ENCODE data around the gene MX2. TPM values are rescaled to one million over a fixed set of nuclear protein-coding genes. Genes with fewer than 3 reads are reported as not detected.
A peak's percentile ranks its signal among the peaks of the same experiment; 100 is the strongest.

MX2 gene
- total RNA-seq, 2 experiments from 2014 or later = 65.1 to 158 TPM

DNA sequence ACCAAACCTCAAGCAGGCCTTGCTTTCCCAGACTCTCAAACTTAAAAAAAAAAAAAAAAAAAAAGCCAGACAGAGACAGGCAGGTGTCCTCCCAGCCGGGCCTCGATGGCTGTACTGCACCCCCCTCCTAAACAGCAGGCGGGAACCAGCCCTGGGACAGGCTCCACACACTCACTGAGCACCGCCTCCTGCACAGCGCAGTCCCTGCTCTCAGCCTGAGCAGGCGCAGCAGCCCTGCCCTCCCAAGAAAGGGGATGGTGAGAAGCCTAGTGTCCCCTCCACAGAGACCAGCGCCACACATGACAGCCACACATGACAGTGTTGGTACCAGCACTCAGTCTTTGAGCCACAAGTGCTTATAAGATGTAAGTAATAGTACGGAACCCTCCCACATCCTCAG lies 11.9 kb downstream of the MX2 start:
- Mint-ChIP-seq H3K27ac (no peak overlapping the region), H3K4me3 (no peak overlapping the region), H3K27me3 (no peaks in the 10 kb centered on the region), H3K4me1 (peaks cover 50% of the 10 kb centered on the region), H3K9me3 (ENCODE audit: low read depth) (no peaks in the 10 kb centered on the region), H3K36me3 (peaks cover 37% of the 10 kb centered on the region)
- no peak for ATAC-seq
- no peak for DNase-seq
- CTCF ChIA-PET = no interaction called here

DNA sequence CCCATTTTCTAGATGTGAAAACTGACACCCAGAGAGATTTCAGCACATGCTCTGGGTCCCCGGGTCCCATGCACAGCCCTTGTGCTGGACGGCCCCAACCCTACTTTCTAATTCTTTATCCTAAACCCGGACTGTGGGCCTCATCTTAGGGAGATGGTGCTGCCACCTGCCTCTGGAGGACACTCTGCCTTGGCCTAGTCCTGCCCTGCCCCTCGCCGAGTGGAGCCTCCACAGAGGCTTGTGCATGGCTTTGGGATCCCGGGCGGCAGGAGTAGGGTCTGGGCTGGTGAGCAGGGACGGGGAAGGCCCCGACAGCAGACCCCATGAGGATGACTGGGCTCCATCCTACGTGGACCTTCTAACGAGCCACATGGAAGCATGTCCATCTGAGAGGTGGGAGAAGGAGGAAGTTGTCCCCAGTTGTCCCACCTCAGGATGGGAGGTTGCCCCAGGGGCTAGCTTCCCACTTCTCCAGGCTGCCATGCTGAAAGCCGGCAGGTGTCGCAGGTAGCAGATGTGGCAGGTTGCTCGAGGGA lies 12.4 kb downstream of the MX2 start:
- Mint-ChIP-seq H3K27me3 (no peaks in the 10 kb centered on the region), H3K9me3 (ENCODE audit: low read depth) (no peaks in the 10 kb centered on the region), H3K36me3 (peaks cover 39% of the 10 kb centered on the region), H3K27ac (no peak overlapping the region), H3K4me1 (peaks cover 45% of the 10 kb centered on the region), H3K4me3 (no peak overlapping the region)
- CTCF ChIA-PET = no interaction called here
- DNase-seq = no peak
- no peak for ATAC-seq

DNA sequence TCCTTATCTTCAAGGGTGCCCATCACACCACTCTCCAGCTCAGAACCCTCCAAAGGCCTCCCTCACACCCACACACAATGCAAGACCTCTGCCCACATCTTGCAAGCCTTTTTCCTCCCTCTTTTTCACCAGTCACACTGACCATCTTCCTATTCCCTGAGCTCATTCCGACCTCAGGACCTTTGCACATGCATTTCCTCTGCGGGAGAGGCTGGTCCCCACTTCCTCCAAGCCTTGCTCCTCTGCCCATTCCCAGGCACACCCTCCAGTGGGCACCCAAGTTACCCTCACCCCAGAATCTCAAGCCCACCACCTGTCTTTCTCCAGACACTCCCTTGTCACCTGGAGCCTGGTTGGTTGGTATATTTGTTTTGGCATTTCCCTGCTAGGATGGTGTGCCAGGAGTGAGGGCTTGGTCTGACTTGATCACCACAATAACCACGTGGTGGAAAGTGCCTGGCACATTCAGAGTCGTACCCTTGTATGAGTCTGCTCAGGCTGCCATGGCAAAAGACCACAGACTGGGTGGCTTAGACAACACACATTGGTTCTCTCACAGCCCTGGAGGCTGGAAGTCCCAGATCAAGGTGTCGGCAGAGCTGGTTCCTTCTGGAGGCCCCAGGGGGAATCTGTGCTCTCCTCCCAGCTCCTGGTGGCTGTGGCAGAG lies 13.2 kb downstream of the MX2 start:
- Mint-ChIP-seq H3K27ac (peak overlapping the region; percentile 40), H3K4me1 (peaks cover 41% of the 10 kb centered on the region), H3K27me3 (no peaks in the 10 kb centered on the region), H3K4me3 (no peak overlapping the region), H3K36me3 (peaks cover 44% of the 10 kb centered on the region), H3K9me3 (ENCODE audit: low read depth) (no peaks in the 10 kb centered on the region)
- CTCF ChIA-PET = interaction anchor here (1.6 kb wide), 1 partner anchor 92 kb away, joined by 5 read pairs; no protein-coding TSS in a partner anchor
- peak; percentile 28 for ATAC-seq
- peak; percentile 54 for DNase-seq

DNA sequence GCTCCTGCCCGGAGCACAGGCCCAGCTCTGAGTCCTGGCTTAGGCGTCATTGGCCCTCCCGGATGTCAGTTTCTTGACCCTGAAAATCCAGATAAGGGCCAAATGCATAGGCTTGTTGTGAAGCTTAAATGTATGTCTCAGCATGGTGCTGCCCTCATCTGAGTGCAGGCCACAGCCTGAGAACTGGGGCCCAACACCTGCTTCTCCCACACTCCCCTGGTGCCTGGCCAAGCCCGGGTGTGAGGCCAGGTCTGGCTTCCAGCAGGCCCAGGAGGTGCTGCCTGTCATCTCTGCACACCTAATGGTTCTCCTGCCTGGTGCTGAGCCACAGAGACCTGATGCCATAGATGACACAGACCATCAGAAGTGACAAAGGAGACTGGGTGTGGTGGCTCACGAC lies 14.0 kb downstream of the MX2 start:
- H3K27me3 Mint-ChIP-seq = no peaks in the 10 kb centered on the region
- no peaks in the 10 kb centered on the region for H3K9me3 Mint-ChIP-seq (ENCODE audit: low read depth)
- DNase-seq (no peak), ATAC-seq (no peak)
- peaks cover 45% of the 10 kb centered on the region for H3K36me3 Mint-ChIP-seq
- no peak overlapping the region for H3K4me3 Mint-ChIP-seq
- CTCF ChIA-PET = interaction anchor here (1.6 kb wide), 1 partner anchor 93 kb away, joined by 5 read pairs; no protein-coding TSS in a partner anchor
- peaks cover 32% of the 10 kb centered on the region for H3K4me1 Mint-ChIP-seq
- H3K27ac Mint-ChIP-seq = peak overlapping the region; percentile 40

DNA sequence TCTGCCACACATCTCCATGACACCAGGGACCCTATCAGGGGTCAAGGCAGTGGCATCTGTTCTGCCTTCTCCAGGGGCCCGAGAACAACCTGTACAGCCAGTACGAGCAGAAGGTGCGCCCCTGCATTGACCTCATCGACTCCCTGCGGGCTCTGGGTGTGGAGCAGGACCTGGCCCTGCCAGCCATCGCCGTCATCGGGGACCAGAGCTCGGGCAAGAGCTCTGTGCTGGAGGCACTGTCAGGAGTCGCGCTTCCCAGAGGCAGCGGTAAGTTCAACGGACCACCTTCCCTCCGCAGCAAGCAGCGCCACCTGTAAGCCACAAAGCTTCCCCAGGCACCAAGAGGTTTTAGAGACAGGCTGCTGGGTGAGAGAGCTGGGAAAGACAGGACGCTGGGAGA lies 15.9 kb downstream of the MX2 start:
- no peak for ATAC-seq
- H3K4me3 Mint-ChIP-seq = no peak overlapping the region
- H3K27me3 Mint-ChIP-seq = no peaks in the 10 kb centered on the region
- peaks cover 56% of the 10 kb centered on the region for H3K36me3 Mint-ChIP-seq
- CTCF ChIA-PET = interaction anchor here (1.0 kb wide), 1 partner anchor 83 kb away, joined by 3 read pairs; no protein-coding TSS in a partner anchor
- H3K4me1 Mint-ChIP-seq = peaks cover 16% of the 10 kb centered on the region
- H3K27ac Mint-ChIP-seq = no peak overlapping the region
- no peak for DNase-seq
- no peaks in the 10 kb centered on the region for H3K9me3 Mint-ChIP-seq (ENCODE audit: low read depth)

DNA sequence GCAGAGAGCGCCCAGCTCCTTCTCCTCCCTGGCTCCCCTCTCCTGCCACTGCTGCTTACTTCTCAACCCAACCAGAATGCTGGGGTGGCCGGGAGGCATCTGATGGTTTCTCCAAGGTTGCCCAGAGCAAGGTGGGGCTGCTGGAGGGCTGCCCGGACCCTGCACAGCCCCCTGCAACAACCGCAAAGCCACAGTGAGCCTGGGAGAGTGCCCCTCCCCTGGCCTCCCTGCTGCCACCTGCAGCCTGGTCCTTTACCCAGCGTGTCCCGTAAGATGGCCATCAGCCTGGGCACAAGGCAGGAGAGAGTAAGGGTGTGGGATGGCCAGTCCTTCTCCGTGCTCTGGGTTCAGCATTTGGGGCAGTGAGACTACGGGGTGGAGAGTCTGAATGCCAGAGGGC lies 17.0 kb downstream of the MX2 start:
- Mint-ChIP-seq H3K36me3 (peaks cover 60% of the 10 kb centered on the region), H3K27ac (no peak overlapping the region)

DNA sequence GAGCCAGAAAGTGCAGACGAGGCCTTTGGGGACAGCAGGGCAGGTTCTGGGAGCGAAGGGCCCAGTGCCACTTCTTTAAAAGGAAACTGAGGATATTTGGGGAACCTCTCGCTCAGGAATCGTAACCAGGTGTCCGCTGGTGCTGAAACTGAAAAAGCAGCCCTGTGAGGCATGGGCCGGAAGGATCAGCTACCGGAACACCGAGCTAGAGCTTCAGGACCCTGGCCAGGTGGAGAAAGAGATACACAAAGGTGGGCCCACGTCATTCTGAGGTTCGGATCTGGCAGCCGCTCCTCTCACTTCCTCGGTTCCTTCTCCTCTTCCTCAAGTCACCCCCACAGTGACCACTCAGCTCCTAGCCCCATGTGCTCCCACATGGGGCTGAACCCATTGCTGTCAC lies 18.1 kb downstream of the MX2 start:
- Mint-ChIP-seq H3K9me3 (ENCODE audit: low read depth) (no peaks in the 10 kb centered on the region), H3K27me3 (no peaks in the 10 kb centered on the region), H3K4me3 (no peak overlapping the region), H3K36me3 (peaks cover 62% of the 10 kb centered on the region), H3K4me1 (peaks cover 6% of the 10 kb centered on the region), H3K27ac (no peak overlapping the region)
- DNase-seq = no peak
- CTCF ChIA-PET = no interaction called here
- ATAC-seq = no peak

More for the DNA sequence above, 17.0 kb downstream of the MX2 start:
- Mint-ChIP-seq H3K27me3 (no peaks in the 10 kb centered on the region), H3K4me3 (no peak overlapping the region), H3K4me1 (peaks cover 12% of the 10 kb centered on the region), H3K9me3 (ENCODE audit: low read depth) (no peaks in the 10 kb centered on the region)
- no peak for ATAC-seq
- no peak for DNase-seq
- CTCF ChIA-PET = no interaction called here

DNA sequence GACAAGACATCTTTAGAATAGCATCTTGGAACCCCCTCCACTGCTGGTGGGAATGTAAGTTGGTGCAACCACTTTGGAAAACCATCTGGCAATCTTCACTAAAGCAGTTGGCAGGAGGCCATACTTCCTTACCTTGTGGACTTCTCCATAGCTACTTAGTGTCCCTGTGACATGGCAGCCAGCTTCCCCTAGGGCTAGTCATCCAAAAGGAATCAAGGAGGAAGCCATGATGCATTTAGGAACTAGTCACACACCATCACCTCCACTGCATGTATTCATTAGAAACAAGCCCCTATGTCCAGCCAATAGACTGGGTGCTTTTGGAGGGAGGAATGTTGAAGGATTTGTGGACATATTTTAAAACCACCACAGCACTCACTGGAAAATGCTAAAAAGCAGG lies 19.9 kb downstream of the MX2 start:
- H3K9me3 Mint-ChIP-seq (ENCODE audit: low read depth) = no peaks in the 10 kb centered on the region
- CTCF ChIA-PET = no interaction called here
- no peak overlapping the region for H3K27ac Mint-ChIP-seq
- peaks cover 67% of the 10 kb centered on the region for H3K36me3 Mint-ChIP-seq
- H3K27me3 Mint-ChIP-seq = no peaks in the 10 kb centered on the region
- ATAC-seq = no peak
- no peak overlapping the region for H3K4me3 Mint-ChIP-seq
- DNase-seq = no peak
- H3K4me1 Mint-ChIP-seq = no peaks in the 10 kb centered on the region

DNA sequence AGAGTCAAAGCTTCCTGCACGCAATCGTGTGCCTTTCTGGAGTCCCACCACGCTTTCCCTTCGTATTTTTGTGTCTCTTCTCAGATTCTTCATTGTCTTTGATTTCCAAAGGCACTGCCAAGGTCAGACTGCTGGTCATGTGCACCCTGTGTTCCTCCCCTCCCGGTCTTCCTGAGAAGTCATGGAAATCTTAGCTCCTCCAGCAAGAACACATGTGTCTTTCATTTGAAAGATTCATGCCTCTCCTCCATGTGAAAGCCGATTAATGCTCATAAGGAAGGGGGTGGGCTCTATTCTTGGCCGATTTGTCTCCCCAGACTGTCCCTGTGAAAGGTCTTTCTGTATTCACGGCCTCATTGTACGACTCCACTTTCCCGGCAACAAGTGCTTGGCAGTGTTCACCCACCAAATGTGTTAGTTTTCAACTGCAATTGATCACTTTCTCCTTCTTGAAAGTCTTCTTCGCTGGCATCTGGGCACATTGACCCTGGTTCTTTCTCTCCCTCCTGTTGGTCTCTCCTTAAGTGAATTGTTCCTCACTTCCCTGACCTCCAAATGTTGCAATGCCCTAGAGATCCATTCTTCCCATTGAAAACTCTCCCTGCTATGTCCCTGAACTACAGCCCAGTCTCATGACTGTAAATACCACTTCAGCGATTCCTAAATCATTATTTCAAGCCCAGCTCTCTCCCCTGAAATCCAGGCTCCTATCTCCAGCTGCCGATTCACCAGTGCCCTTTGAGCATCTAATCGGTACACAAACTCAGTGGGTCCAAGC lies 25.4 kb downstream of the MX2 start:
- no peaks in the 10 kb centered on the region for H3K4me1 Mint-ChIP-seq
- ATAC-seq (no peak), DNase-seq (no peak)
- CTCF ChIA-PET = no interaction called here
- H3K27me3 Mint-ChIP-seq = no peaks in the 10 kb centered on the region
- H3K27ac Mint-ChIP-seq = no peak overlapping the region
- no peak overlapping the region for H3K4me3 Mint-ChIP-seq
- peaks cover 60% of the 10 kb centered on the region for H3K36me3 Mint-ChIP-seq
- H3K9me3 Mint-ChIP-seq (ENCODE audit: low read depth) = no peaks in the 10 kb centered on the region

DNA sequence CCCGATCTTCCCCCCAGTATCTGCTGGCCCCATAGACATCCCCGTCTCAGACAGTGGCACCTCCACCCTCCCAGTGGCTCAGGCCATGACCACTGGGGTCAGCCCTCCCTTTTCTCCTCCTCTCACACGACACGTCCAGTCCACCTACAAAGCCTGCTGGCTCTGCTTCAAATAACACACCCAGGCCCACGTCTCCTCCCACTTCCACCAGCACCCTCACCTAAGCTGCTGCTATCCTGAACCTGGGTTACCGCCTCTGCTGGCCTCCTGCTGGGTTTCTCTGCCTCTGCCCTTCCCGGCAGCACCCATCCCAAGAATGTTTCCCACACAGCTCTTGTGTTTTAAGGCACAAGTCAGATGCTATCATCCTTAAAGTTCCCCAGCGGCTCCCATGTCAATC lies 26.0 kb downstream of the MX2 start:
- CTCF ChIA-PET = no interaction called here
- ATAC-seq (no peak), DNase-seq (no peak)
- no peaks in the 10 kb centered on the region for H3K27me3 Mint-ChIP-seq
- no peak overlapping the region for H3K4me3 Mint-ChIP-seq
- H3K36me3 Mint-ChIP-seq = peaks cover 56% of the 10 kb centered on the region
- H3K9me3 Mint-ChIP-seq (ENCODE audit: low read depth) = no peaks in the 10 kb centered on the region
- no peaks in the 10 kb centered on the region for H3K4me1 Mint-ChIP-seq
- no peak overlapping the region for H3K27ac Mint-ChIP-seq

DNA sequence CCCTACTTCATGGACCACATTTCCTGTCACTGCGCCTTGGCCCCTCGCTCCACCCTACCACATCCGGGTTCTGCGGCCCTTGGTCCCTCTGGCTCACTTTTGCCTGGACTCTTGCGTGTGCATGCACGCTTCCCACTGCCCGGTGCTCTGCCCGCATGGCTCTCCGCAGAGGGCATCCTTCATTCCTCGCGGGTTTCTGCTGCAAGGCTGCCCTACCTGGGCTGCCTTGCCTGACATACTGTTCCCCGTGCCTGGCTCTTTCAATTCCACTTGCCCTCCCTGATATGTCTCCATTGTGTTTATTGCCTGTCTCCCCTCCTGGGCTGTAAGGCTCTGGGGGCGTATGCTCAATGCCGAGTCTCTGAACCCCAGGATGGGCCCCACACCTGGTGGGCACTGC lies 26.4 kb downstream of the MX2 start:
- no peak for ATAC-seq
- CTCF ChIA-PET = no interaction called here

DNA sequence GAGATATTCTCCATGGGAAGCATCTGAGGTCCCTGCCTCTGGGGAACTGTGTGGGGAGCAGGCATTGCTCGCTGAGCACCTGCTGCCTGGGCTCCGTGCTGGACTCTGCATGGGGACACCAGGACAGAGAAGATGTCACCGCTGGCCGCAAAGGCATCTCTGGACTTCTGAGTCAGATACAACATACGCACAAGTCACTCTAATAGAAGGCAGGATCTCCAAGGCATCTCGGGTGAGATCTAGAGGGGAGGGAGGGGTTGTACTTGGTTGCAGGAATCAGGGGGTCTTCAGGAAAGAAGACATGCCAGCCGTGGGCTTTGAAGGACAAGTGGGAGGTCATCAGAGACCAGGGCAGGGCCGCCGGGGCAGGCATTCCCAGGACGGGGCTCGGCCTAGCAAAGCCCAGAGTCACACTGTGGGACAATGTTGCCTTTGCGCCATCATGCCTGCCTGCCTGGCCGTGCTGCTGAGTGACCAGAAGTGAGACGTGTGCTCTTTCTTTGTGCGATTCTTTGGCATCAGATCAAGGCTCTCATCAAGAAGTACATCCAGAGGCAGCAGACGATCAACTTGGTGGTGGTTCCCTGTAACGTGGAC lies 28.3 kb downstream of the MX2 start:
- Mint-ChIP-seq H3K27me3 (no peaks in the 10 kb centered on the region), H3K27ac (no peak overlapping the region), H3K4me3 (no peak overlapping the region), H3K9me3 (ENCODE audit: low read depth) (no peaks in the 10 kb centered on the region), H3K4me1 (peaks cover under 1% of the 10 kb centered on the region), H3K36me3 (peaks cover 61% of the 10 kb centered on the region)
- ATAC-seq (no peak), DNase-seq (no peak)
- CTCF ChIA-PET = no interaction called here

More for the DNA sequence above, 26.4 kb downstream of the MX2 start:
- Mint-ChIP-seq H3K9me3 (ENCODE audit: low read depth) (no peaks in the 10 kb centered on the region), H3K27ac (no peak overlapping the region), H3K4me3 (no peak overlapping the region), H3K27me3 (no peaks in the 10 kb centered on the region), H3K4me1 (no peaks in the 10 kb centered on the region), H3K36me3 (peaks cover 56% of the 10 kb centered on the region)
- no peak for DNase-seq

DNA sequence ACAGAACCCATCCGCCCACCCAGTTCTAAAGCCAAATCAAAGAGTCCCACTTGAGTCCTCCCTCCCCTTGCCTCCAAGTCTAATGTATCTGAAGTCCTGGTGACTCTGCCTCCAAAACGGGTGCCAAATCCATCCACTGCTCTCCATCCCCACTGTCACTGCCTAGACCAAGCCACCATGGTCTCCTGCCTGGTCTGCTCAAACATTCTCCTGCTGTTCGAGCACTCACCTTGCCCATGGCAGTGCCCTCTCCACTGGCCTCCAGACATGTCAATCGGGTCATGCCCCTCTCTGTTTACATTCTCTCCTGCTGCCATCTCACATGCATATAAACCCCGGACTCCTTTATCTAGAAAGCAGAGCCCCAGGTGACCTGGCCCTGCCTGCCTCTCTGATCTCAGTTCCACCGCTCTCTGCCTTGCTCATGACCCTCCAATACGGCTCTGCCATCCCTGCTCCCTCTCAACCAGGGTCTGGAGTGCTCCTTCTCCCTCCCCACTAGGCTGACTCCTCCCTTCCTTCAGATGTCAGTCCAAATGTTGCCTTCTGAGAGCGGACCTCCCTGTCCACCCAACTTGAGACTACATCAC lies 32.1 kb downstream of the MX2 start:
- no peaks in the 10 kb centered on the region for H3K27me3 Mint-ChIP-seq
- no peak for ATAC-seq
- H3K9me3 Mint-ChIP-seq (ENCODE audit: low read depth) = no peaks in the 10 kb centered on the region
- H3K27ac Mint-ChIP-seq = no peak overlapping the region
- no peak for DNase-seq
- CTCF ChIA-PET = no interaction called here
- H3K36me3 Mint-ChIP-seq = peaks cover 65% of the 10 kb centered on the region
- peaks cover 3% of the 10 kb centered on the region for H3K4me1 Mint-ChIP-seq
- no peak overlapping the region for H3K4me3 Mint-ChIP-seq
